ENCODE results near the gene CCNT2.

DNA sequence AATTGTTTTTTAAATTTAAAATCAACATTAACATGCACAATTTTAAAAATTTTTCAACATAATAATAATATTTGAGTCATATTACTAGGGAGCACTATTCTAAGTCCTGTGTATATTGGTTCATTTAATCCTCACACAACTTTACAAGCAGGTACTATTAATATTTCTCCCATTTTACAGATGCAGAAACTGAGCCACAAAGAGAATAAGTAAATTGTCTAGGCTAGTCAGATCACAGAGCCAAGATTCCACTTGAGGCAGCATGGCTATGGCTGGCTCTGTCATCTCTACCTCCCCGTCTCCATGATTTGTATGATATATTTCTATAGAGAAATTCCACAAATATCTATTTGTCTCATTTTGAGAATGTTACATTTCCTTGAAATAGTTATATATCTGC is 15.1 kb downstream of the CCNT2 start:
- TF ChIP-seq, protein P1, sequence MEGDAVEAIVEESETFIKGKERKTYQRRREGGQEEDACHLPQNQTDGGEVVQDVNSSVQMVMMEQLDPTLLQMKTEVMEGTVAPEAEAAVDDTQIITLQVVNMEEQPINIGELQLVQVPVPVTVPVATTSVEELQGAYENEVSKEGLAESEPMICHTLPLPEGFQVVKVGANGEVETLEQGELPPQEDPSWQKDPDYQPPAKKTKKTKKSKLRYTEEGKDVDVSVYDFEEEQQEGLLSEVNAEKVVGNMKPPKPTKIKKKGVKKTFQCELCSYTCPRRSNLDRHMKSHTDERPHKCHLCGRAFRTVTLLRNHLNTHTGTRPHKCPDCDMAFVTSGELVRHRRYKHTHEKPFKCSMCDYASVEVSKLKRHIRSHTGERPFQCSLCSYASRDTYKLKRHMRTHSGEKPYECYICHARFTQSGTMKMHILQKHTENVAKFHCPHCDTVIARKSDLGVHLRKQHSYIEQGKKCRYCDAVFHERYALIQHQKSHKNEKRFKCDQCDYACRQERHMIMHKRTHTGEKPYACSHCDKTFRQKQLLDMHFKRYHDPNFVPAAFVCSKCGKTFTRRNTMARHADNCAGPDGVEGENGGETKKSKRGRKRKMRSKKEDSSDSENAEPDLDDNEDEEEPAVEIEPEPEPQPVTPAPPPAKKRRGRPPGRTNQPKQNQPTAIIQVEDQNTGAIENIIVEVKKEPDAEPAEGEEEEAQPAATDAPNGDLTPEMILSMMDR (IDR thresholded peaks at IDR 0.05; ENCODE audit: poor library complexity), result no peak
- TF ChIP-seq EZH2 (IDR thresholded peaks at IDR 0.05; ENCODE audit: borderline replicate concordance), result no peak
- TF ChIP-seq EZH2phosphoT487 (IDR thresholded peaks at IDR 0.05; ENCODE audit: low read depth, severe bottlenecking, unreplicated experiment), result no peak

All from hepatocyte (in vitro differentiated cells).